ENCODE data around the gene TMOD1.
A peak's percentile ranks its signal among the peaks of the same experiment; 100 is the strongest.
"Not testable (repeated sequence)": the region's sequence is repeated elsewhere in the genome, so short reads cannot be mapped to it uniquely, and the experiment has no call there.

The TMOD1 gene

DNA sequence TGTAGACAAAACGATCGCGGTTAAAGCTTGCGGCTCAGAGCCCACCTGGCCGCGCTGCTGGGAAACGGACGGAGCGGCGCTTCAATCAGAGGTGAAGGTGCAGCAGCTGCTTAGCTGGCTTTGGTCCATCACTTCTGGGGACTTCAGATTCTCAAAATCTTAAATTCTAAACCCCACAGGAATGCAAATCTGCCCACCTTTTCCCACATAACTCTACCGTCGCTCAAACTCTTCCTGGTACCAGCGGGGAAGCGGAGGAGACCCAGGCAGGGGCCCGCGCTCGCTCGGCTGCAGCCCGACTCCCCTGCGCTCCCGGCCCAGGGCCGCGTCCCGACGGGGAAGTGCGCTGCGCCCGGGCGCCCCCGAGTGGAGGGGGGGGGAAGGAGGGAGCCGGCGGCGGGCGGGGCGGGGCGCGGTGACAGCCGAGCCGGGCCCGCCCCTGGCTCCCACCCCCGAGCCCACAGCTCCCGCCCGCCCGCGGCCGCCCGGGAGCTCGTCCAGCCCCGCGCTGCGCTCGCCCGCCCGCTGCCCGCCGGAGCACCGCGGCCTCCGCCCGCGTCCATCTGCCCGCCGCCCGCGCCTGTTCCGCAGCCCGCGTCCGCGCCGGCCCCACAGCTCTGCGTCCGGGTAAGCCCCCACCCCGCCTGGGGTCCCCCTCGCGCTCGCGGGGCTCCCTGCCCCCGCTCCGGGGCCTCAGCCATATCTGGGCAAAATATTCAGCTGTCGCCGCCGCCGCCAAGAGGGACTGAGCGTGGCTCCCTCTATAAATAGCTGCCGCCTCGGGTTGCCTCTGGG, at the start of gene TMOD1:
TMOD1 (plus strand) TSS at position 490 of the 795 bp plus-strand sequence. CDS start 22,523 bp downstream, outside the sequence.
- peak within 1 kb of the TSS; percentile 40 for H3K4me3 ChIP-seq (ENCODE audit: low read depth, low read length)
- DNase-seq (ENCODE audit: low read depth, low spot score) = peak; percentile 13
- TF ChIP-seq, protein P1, sequence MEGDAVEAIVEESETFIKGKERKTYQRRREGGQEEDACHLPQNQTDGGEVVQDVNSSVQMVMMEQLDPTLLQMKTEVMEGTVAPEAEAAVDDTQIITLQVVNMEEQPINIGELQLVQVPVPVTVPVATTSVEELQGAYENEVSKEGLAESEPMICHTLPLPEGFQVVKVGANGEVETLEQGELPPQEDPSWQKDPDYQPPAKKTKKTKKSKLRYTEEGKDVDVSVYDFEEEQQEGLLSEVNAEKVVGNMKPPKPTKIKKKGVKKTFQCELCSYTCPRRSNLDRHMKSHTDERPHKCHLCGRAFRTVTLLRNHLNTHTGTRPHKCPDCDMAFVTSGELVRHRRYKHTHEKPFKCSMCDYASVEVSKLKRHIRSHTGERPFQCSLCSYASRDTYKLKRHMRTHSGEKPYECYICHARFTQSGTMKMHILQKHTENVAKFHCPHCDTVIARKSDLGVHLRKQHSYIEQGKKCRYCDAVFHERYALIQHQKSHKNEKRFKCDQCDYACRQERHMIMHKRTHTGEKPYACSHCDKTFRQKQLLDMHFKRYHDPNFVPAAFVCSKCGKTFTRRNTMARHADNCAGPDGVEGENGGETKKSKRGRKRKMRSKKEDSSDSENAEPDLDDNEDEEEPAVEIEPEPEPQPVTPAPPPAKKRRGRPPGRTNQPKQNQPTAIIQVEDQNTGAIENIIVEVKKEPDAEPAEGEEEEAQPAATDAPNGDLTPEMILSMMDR (IDR thresholded peaks at IDR 0.05; ENCODE audit: low read depth, low read length) = no peak
- in situ Hi-C loops (cut with HindIII; ENCODE audit: low sequenced_read_pairs) = no loop called here

DNA sequence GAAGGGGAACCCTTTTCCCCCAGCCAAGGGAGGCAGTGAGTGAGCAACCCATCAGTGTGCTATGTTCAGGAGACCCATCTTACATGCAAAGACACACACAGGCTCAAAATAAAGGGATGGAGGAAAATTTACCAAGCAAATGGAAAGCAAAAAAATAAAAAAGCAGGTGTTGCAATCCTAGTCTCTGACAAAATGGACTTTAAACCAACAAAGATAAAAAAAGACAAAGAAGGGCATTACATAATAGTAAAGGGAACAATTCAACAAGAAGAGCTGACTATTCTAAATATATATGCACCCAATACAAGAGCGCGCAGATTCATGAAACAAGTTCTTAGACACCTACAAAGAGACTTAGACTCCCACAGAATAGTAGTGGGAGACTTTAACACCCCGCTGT, 47.9 kb upstream of the TMOD1 start:
- H3K4me3 ChIP-seq (ENCODE audit: low read depth, low read length); in situ Hi-C loops (cut with HindIII; ENCODE audit: low sequenced_read_pairs); DNase-seq (ENCODE audit: low read depth, low spot score): not testable (repeated sequence)

DNA sequence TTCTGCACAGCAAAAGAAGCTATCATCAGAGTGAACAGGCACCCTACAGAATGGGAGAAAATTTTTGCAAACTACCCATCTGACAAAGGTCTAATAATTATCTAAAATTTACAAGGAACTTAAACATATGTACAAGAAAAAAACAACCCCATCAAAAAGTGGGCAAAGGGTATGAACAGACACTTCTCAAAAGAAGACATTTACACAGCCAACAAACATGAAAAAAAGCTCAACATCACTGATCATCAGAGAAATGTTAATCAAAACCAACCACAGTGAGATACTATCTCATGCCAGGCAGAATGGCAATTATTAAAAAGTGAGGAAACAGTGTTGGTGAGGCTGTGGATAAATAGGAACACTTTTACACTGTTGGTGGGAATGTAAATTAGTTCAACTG, 44.6 kb upstream of the TMOD1 start:
- H3K4me3 ChIP-seq (ENCODE audit: low read depth, low read length); in situ Hi-C loops (cut with HindIII; ENCODE audit: low sequenced_read_pairs); DNase-seq (ENCODE audit: low read depth, low spot score): not testable (repeated sequence)

DNA sequence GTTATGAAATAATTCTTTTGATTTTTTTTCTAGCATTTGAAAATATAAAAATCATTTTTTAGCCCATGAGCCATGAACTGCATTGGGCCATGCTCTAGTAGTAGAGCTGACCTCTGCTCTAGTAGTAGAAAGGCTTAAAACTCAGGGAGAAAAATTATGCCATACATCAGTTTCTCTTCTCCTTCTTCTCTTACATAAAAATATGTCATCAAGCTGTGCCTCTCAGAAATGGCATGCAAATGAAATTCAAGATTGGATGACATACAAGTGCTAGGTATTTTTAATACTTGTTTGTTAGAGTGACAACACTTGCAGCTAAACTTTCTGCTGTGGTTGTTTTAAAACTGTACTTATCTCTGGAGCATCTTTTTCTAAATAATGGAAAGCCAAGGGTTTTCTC, 42.1 kb upstream of the TMOD1 start:
- in situ Hi-C loops (cut with HindIII; ENCODE audit: low sequenced_read_pairs) = no loop called here
- no peak overlapping the region for H3K4me3 ChIP-seq (ENCODE audit: low read depth, low read length)
- DNase-seq (ENCODE audit: low read depth, low spot score) = no peak
- TF ChIP-seq, protein P1 (IDR thresholded peaks at IDR 0.05; ENCODE audit: low read depth, low read length) = no peak

DNA sequence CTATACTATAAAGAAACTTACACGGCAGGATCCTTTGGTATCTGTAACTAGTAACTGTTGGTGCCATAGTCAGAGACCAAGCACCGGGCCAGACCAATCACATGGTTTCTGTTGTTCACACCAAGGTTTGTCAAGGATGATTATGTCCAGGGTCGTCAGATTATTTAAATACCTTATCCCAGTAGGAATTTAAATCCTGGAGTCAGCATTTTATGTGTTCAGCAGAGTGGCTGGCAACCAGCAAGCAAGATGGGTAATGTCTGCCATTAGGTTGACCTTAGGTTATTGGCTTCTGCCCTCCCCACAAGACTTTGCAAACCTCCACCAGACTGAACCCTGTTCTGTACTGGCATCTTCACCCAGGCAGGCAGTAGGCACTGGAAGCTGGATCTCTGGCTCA, 39.3 kb upstream of the TMOD1 start:
- TF ChIP-seq, protein P1 (IDR thresholded peaks at IDR 0.05; ENCODE audit: low read depth, low read length) = no peak
- no peak overlapping the region for H3K4me3 ChIP-seq (ENCODE audit: low read depth, low read length)
- no peak for DNase-seq (ENCODE audit: low read depth, low spot score)
- in situ Hi-C loops (cut with HindIII; ENCODE audit: low sequenced_read_pairs) = no loop called here

DNA sequence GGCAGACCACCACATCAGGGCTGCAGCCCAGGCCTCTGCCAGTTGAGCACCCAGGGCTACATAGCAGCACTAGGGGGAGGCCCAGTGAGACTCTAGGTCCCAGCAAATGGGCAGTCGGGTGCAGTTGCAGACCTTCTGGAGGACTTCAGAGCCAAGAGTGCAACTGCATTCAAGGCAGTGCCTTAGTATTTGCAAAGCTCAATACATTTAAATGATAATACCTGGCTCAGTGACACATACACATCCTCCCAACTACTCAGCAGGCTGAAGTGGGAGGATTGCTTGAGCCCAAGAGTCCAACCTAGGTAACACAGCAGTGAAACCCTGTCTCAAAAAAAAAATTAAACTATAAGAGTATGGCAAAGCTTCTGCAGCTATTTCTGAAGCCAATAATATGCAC, 38.6 kb upstream of the TMOD1 start:
- TF ChIP-seq, protein P1 (IDR thresholded peaks at IDR 0.05; ENCODE audit: low read depth, low read length) = no peak
- H3K4me3 ChIP-seq (ENCODE audit: low read depth, low read length) = no peak overlapping the region
- no peak for DNase-seq (ENCODE audit: low read depth, low spot score)
- in situ Hi-C loops (cut with HindIII; ENCODE audit: low sequenced_read_pairs) = no loop called here

DNA sequence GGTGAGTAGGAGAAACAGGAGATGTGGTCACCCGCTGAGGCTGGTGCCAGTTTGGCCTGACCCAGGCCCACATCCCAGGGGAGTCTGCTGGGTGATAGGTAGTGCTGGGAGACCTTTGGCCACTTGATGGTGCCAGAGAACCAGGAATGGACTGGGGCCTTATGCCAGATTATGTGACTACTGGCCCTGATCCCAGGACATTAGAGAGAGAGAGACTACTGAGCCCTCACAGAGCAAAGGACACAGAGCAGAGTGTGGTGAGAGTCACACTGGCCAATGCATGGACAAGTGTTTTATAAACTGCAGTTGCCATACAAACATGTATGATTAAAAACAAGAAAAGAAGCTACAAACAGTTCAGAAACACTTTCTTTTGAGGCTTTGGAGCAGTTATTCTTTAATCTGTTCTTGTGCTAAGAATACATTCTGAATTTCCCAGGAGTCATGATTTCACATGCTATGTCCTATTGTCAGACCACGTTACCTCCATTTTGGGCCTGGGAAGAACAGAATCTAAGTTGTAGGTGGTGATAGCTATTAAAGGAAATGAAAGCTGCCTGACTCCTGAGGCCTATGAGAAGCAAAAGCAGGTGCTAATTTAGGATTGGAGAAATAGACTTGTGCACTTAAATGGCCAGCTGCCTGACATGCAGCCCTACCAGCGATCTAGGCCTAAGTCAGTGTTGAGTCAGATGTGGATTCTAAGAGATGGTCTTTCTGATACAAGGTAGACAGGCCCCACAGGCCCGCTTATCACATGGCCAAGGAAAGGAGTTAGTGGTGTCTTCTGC, 32.6 kb upstream of the TMOD1 start:
- TF ChIP-seq, protein P1 (IDR thresholded peaks at IDR 0.05; ENCODE audit: low read depth, low read length) = peak; percentile 80
- H3K4me3 ChIP-seq (ENCODE audit: low read depth, low read length) = no peak overlapping the region
- in situ Hi-C loops (cut with HindIII; ENCODE audit: low sequenced_read_pairs) = no loop called here
- DNase-seq (ENCODE audit: low read depth, low spot score) = peak; percentile 69
